B cell (primary cell): Measurements from ENCODE around the gene CELA2A. TPM values are rescaled to one million over a fixed set of nuclear protein-coding genes. Genes with fewer than 3 reads are reported as not detected.

Source experiments
- ATAC-seq: fragments of 200-7000 bp; cut with Tn5 transposase; one replicate; pipeline ENCODE4 v1.10.0; 2021; ENCODE audit warnings: low read depth, mild to moderate bottlenecking, moderate number of reproducible peaks, moderate library complexity
- CTCF ChIA-PET: fragments of 350-600 bp; sonication (Branson Sonifier 250); formaldehyde crosslinking; loops from one replicate; lab custom pipeline; 2021; ENCODE audit warnings: antibody characterized with exemption, inconsistent platforms; lab: Charles Lee
- POLR2A ChIA-PET: fragments of 350-600 bp; sonication (Branson Sonifier 250); formaldehyde crosslinking; loops from one replicate; lab custom pipeline; 2021; ENCODE audit warnings: antibody characterized with exemption; lab: Charles Lee
- DNase-seq: peaks from one replicate; pipeline ENCODE4 v3.0.0; 2013
- H2AFZ ChIP-seq: 2 replicates; pipeline ENCODE4 v1.6.1; 2012; ENCODE audit warnings: mild to moderate bottlenecking, low read depth, low read length; ENCODE audit not compliant: insufficient read depth, poor library complexity, severe bottlenecking
- H3K27ac ChIP-seq, 2 donors: 1 replicate in 1 of 2; 2 replicates in 1 of 2; pipeline ENCODE4 v1.5.1; 2012 to 2013; ENCODE audit warnings: low read length in 2 of 2, mild to moderate bottlenecking in 2 of 2, moderate library complexity in 1 of 2
- H3K27me3 ChIP-seq, 4 experiments: fragments of 200-600 bp in 1 of 4; sonication (generic) in 1 of 4; replicated peaks in 1 of 4; 1 replicate in 2 of 4; 2 replicates in 2 of 4; pipeline versions ENCODE4 v1.6.1 to v1.7.0; 2013 to 2016; ENCODE audit warnings: low read length in 3 of 4, mild to moderate bottlenecking in 2 of 4, mixed read lengths in 1 of 4, moderate library complexity in 1 of 4; ENCODE audit not compliant: insufficient read depth in 4 of 4, control insufficient read depth in 3 of 4; ENCODE audit errors: control extremely low read depth in 1 of 4
- H3K36me3 ChIP-seq, 2 experiments: replicated peaks in 1 of 2; 1 replicate in 1 of 2; 2 replicates in 1 of 2; pipeline versions ENCODE4 v1.6.1 to v1.7.1; 2013; ENCODE audit warnings: low read length in 1 of 2; ENCODE audit not compliant: insufficient read depth in 2 of 2, control insufficient read depth in 1 of 2; ENCODE audit errors: control extremely low read depth in 1 of 2, extremely low read depth in 1 of 2
- H3K4me1 ChIP-seq, 2 donors: fragments of 200-600 bp in 1 of 2; sonication (generic) in 1 of 2; 1 replicate in 1 of 2; 2 replicates in 1 of 2; pipeline versions ENCODE4 v1.5.1 to v1.6.1; 2013 to 2017; ENCODE audit warnings: low read length in 2 of 2; ENCODE audit not compliant: control insufficient read depth in 2 of 2, insufficient read depth in 2 of 2
- H3K4me2 ChIP-seq: replicated peaks from 2 replicates; pipeline ENCODE3; 2012; ENCODE audit warnings: mild to moderate bottlenecking, low read depth, low read length; ENCODE audit not compliant: poor library complexity, severe bottlenecking
- H3K4me3 ChIP-seq, 5 experiments: fragments of 200-600 bp in 1 of 5; sonication (generic) in 1 of 5; 1 replicate in 3 of 5; 2 replicates in 2 of 5; pipeline versions ENCODE4 v1.5.1 to v1.7.0; 2011 to 2016; ENCODE audit warnings: low read length in 4 of 5, mild to moderate bottlenecking in 4 of 5, low read depth in 2 of 5, control low read depth in 1 of 5, moderate library complexity in 1 of 5; ENCODE audit not compliant: insufficient read depth in 1 of 5; ENCODE audit errors: control extremely low read depth in 1 of 5, extremely low read depth in 1 of 5
- H3K79me2 ChIP-seq: fragments of 200-600 bp; sonication (generic); one replicate; pipeline ENCODE4 v1.6.0; 2016; ENCODE audit warnings: low read length; ENCODE audit not compliant: control insufficient read depth, insufficient read depth
- H3K9ac ChIP-seq: fragments of 200-600 bp; sonication (generic); 2 replicates; pipeline ENCODE4 v1.6.1; 2017; ENCODE audit warnings: mild to moderate bottlenecking, low read length, moderate library complexity
- H3K9me3 ChIP-seq, 3 donors: one replicate each; pipeline versions ENCODE4 v1.6.1 to v1.7.1; 2013; ENCODE audit warnings: low read length in 2 of 3; ENCODE audit not compliant: control insufficient read depth in 2 of 3, insufficient read depth in 1 of 3; ENCODE audit errors: control extremely low read depth in 1 of 3
- H4K20me1 ChIP-seq: 2 replicates; pipeline ENCODE4 v1.6.0; 2012; ENCODE audit warnings: mild to moderate bottlenecking, low read length; ENCODE audit not compliant: insufficient read depth, control insufficient read depth, poor library complexity, severe bottlenecking
- H3K27ac Mint-ChIP-seq: one replicate; pipeline ENCODE4 v1.8.0; 2021; ENCODE audit warnings: mixed read lengths
- H3K27me3 Mint-ChIP-seq: one replicate; pipeline ENCODE4 v1.8.0; 2021; ENCODE audit warnings: mixed read lengths
- H3K4me1 Mint-ChIP-seq: one replicate; pipeline ENCODE4 v1.8.0; 2021; ENCODE audit warnings: mixed read lengths
- H3K4me3 Mint-ChIP-seq: one replicate; pipeline ENCODE4 v1.8.0; 2021; ENCODE audit warnings: mixed read lengths
- H3K9me3 Mint-ChIP-seq: one replicate; pipeline ENCODE4 v1.8.0; 2022; ENCODE audit warnings: mixed read lengths; ENCODE audit not compliant: insufficient read depth
- CTCF ChIP-seq: fragments of 200-600 bp; IDR thresholded peaks from one replicate; pipeline ENCODE4 v1.8.0; 2022; ENCODE audit warnings: antibody characterized with exemption, mild to moderate bottlenecking
- EZH2 ChIP-seq: IDR thresholded peaks from 2 replicates; pipeline ENCODE4 v1.6.1; 2012; ENCODE audit warnings: borderline replicate concordance, low read depth, mild to moderate bottlenecking, moderate library complexity, low read length; ENCODE audit not compliant: insufficient read depth, poor library complexity, severe bottlenecking
- WGBS: methylation state at CpG from one replicate; pipeline ENCODE4 v1.1.5; 2013; ENCODE audit warnings: missing lambda C conversion rate; ENCODE audit not compliant: insufficient coverage; 5-methylcytosine and 5-hydroxymethylcytosine counted together
- intact Hi-C: fragments of 100-400 bp; cut with micrococcal nuclease; formaldehyde crosslinking; loops from one replicate; pipeline ENCODE4 v1.10.0; 2022
- polyA plus RNA-seq: library from polyadenylated mRNA; depleted of rRNA; stranded (reverse); fragments of >200 nt; gene quantifications from 2 replicates; pipeline ENCODE4 v1.2.3, GENCODE V29; 2012
- total RNA-seq, 2 donors: library from RNA; stranded (reverse); fragments of 120-200 nt in 1 of 2; gene quantifications; 1 replicate in 1 of 2; 2 replicates in 1 of 2; pipeline versions ENCODE4 v1.2.3 to v1.2.4, GENCODE V29; 2013 to 2022

CELA2A gene
- total and polyA plus RNA-seq, 2 donors (not counting 1 experiment from before 2014, with no cell fraction given): not detected

DNA sequence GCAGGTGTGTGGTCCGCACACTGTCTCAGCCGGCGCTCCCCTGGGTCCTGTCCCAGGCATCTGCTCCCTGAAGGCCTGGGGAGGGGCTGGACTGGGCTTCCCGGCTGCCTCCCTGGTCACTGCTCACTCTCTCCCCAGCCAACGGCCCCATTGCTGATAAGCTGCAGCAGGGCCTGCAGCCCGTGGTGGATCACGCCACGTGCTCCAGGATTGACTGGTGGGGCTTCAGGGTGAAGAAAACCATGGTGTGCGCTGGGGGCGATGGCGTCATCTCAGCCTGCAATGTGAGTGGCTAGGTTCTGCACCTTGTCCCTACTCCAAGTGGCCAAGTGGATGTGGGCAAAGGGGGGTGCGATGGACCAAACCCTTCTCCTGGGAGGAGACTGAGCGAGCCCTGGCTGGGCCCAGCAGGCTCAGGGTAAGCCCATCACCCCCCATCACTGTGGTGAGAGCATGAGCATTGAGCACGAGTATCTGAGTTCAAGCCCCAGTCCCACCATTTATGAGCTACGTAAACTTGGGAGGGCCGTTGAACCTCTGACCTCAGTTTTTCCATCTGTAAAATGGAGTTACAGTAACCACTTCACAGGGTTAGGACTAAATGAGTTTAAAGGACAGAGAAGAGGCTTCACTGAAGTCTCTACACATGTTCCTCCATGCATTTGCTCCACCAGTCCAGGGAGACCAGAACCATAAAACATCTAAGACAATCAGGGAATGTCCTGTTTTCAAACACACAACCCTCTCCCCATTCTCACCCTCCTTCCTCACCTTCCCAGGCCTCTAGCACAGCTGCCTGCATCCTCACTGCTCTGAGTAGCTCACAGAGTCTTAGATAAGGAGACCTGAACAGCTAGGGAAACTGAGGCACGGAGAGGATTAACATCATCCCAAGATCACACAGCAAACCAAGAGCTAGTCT lies 11.8 kb upstream of the CELA2A start:
- no peak for TF ChIP-seq EZH2
- no peak for TF ChIP-seq CTCF

More for the DNA sequence above, 11.8 kb upstream of the CELA2A start:
- Histone ChIP-seq H3K9ac (no peak overlapping the region), H3K27ac (no peak overlapping the region), H3K9me3 (peaks cover 0 to 3% (median 0%) of the 10 kb centered on the region in 3 donors), H3K4me3 (no peak overlapping the region), H3K27me3 (peaks cover 0 to 16% (median 4%) of the 10 kb centered on the region in 4 experiments), H3K79me2 (no peaks in the 10 kb centered on the region), H2AFZ (no peak overlapping the region), H3K4me1 (no peaks in the 10 kb centered on the region), H3K36me3 (no peaks in the 10 kb centered on the region), H4K20me1 (no peaks in the 10 kb centered on the region), H3K4me2 (no peak overlapping the region)
- WGBS: 89% methylated on average over 16 of the region's 17 CpGs
- H3K27ac Mint-ChIP-seq: no peak overlapping the region
- H3K4me3 Mint-ChIP-seq: no peak overlapping the region
- no peaks in the 10 kb centered on the region for H3K4me1 Mint-ChIP-seq
- H3K9me3 Mint-ChIP-seq: no peaks in the 10 kb centered on the region
- H3K27me3 Mint-ChIP-seq: peaks cover 24% of the 10 kb centered on the region
- ChIA-PET POLR2A (no interaction called here), CTCF (interaction anchor here (0.8 to 1.7 kb wide), 3 partner anchors 13 to 121 kb away, joined by 3 read pairs; no protein-coding TSS in a partner anchor)
- ATAC-seq (no peak), DNase-seq (no peak)
- intact Hi-C loops: no loop called here
